ENCODE data around the gene KRTAP9-1.
A peak's percentile ranks its signal among the peaks of the same experiment; 100 is the strongest.
"Not testable (repeated sequence)": the region's sequence is repeated elsewhere in the genome, so short reads cannot be mapped to it uniquely, and the experiment has no call there.

Gene KRTAP9-1

DNA sequence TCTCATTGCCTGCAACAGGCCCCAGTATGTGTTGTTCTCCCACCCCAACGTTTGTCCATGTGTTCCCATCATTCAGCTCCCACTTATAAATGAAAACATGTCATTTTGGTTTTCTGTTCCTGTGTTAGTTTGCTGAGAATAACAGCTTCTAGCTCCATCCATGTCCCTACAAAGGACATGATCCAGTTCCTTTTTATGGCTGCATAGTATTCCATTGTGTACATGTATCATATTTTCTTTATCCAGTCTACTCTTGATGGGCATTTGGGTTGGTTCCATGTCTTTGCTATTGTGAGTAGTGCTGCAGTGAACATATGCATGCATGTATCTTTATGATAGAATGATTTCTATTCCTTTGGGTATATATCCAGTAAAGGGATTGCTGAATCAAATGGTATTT lies 26.0 kb downstream of the KRTAP9-1 start:
- H3K4me3 Mint-ChIP-seq = no peak overlapping the region
- peaks cover 1% of the 10 kb centered on the region for H3K36me3 Mint-ChIP-seq
- no peaks in the 10 kb centered on the region for H3K27me3 Mint-ChIP-seq
- peak overlapping the region; percentile 8 for H3K27ac Mint-ChIP-seq
- H3K4me1 Mint-ChIP-seq = peaks cover 14% of the 10 kb centered on the region
- no peaks in the 10 kb centered on the region for H3K9me3 Mint-ChIP-seq

DNA sequence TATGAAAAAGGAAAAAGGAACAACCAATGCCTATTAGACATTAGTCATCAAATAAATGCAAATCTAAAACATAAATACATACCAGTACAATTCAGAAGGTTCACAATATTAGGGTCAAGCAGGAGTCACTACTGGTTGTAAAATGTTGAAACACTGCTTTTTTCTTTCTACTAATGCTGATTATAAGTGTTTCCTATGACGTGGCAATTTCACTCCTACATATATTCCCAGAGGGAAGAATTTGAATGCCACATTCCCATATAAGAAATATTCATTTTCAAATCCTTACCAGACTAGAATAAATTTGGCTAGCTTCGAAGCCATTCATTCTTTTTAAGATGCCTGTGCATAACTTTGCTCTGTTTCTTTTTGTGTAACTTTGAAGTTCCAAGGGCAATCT lies 34.1 kb downstream of the KRTAP9-1 start:
- peaks cover 2% of the 10 kb centered on the region for H3K27me3 Mint-ChIP-seq
- H3K27ac Mint-ChIP-seq = no peak overlapping the region
- peaks cover 6% of the 10 kb centered on the region for H3K4me1 Mint-ChIP-seq
- no peak overlapping the region for H3K4me3 Mint-ChIP-seq
- peaks cover 1% of the 10 kb centered on the region for H3K36me3 Mint-ChIP-seq
- H3K9me3 Mint-ChIP-seq = no peaks in the 10 kb centered on the region

DNA sequence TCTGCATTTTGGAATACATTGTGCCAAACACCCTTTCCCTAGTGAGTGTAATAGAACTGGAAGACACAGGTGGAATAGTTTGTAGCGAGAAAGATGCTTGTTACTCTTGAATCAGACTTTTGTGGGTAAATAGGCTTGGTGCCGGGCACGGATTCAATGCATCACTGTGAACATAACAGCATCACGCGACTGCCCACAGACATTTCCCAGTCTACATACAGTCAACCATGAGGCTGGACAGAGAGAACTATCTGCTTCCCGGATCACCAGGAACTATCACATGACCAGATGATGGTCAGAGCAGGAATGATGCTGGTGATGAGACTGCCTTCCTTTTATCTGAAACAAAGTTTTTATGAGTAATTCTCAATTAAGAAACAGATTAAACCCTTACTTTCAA lies 36.4 kb downstream of the KRTAP9-1 start:
- H3K4me1 Mint-ChIP-seq = peaks cover 10% of the 10 kb centered on the region
- H3K36me3 Mint-ChIP-seq = no peaks in the 10 kb centered on the region
- no peaks in the 10 kb centered on the region for H3K9me3 Mint-ChIP-seq
- H3K4me3 Mint-ChIP-seq = no peak overlapping the region
- H3K27me3 Mint-ChIP-seq = peaks cover 2% of the 10 kb centered on the region
- no peak overlapping the region for H3K27ac Mint-ChIP-seq

DNA sequence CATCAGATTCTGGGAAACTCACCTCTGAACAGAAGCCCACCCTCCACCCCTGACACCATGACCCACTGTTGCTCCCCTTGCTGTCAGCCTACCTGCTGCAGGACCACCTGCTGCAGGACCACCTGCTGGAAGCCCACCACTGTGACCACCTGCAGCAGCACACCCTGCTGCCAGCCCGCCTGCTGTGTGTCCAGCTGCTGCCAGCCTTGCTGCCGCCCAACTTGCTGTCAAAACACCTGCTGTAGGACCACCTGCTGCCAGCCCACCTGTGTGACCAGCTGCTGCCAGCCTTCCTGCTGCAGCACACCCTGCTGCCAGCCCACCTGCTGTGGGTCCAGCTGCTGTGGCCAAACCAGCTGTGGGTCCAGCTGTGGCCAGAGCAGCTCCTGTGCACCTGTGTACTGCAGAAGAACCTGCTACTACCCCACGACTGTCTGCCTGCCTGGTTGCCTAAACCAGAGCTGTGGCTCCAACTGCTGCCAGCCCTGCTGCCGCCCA lies 37.0 kb downstream of the KRTAP9-1 start, which contains the start of gene KRTAP9-2:
Gene KRTAP9-2 (plus strand): TSS at position 51 of the 498 bp plus-strand sequence. CDS start 7 bp downstream, at position 58.
- not testable (repeated sequence) for H3K9me3 Mint-ChIP-seq, H3K27ac Mint-ChIP-seq, H3K27me3 Mint-ChIP-seq, H3K4me1 Mint-ChIP-seq, H3K36me3 Mint-ChIP-seq, H3K4me3 Mint-ChIP-seq

DNA sequence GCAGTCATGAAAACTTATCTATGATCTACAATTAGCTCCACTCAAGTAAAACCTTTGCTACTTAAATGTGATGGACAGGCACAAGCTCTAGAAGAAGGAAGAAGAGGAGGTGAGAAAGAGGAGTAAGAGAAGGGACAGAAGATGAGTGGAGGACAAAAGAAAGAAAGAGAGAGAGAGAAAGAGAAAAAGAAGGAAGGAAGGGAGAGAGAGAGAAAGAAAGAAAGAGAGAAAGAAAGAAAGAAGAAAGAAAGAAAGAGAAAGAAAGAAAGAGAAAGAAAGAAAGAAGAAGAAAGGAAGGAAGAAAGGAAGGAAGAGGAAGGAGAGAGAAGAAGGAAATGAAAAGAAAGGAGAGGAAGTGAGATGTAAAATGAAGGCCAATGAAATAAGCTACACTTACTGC lies 40.4 kb downstream of the KRTAP9-1 start:
- no peaks in the 10 kb centered on the region for H3K9me3 Mint-ChIP-seq
- no peak overlapping the region for H3K27ac Mint-ChIP-seq
- H3K36me3 Mint-ChIP-seq = no peaks in the 10 kb centered on the region
- H3K27me3 Mint-ChIP-seq = peaks cover 2% of the 10 kb centered on the region
- H3K4me3 Mint-ChIP-seq = no peak overlapping the region
- H3K4me1 Mint-ChIP-seq = peaks cover 4% of the 10 kb centered on the region

DNA sequence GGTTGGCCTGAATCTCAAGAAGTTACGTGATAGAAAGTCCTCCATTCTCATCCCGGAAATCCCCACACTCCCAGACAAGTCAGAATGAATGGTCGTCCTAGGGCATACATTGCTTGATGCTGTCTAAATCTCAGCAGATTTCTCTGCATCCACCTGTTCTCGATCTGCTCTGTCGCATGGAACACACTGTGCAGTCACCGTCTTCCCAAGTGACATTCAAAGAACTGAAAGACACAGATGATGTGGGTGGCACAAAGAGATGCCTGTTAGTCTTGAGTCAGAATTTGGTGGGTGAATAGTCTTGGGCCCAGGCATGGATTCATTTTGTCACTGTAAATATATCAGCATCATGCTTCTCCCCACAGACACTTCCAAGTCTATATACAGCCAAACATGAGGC lies 42.0 kb downstream of the KRTAP9-1 start:
- Mint-ChIP-seq H3K27me3 (peaks cover 2% of the 10 kb centered on the region), H3K4me1 (peaks cover 4% of the 10 kb centered on the region), H3K36me3 (no peaks in the 10 kb centered on the region), H3K27ac (no peak overlapping the region), H3K9me3 (no peaks in the 10 kb centered on the region), H3K4me3 (no peak overlapping the region)

DNA sequence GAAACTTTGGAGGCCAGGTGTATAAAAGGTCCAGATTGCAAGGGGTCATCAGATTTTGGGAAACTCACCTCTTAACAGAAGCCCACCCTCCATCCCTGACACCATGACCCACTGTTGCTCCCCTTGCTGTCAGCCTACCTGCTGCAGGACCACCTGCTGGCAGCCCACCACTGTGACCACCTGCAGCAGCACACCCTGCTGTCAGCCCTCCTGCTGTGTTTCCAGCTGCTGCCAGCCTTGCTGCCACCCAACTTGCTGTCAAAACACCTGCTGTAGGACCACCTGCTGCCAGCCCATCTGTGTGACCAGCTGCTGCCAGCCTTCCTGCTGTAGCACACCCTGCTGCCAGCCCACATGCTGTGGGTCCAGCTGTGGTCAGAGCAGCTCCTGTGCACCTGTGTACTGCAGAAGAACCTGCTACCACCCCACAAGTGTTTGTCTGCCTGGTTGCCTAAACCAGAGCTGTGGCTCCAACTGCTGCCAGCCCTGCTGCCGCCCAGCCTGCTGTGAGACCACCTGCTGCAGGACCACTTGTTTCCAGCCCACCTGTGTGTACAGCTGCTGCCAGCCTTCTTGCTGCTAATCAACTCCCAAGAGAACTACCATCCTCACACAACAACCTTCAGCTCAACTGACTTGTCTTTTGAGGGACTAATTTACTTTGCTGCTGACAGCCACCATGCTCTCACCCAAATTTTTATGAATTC lies 42.9 kb downstream of the KRTAP9-1 start, which contains the start of gene KRTAP9-3:
Gene KRTAP9-3 (plus strand): TSS at position 51 of the 707 bp plus-strand sequence. CDS start 53 bp downstream, at position 104.
- not testable (repeated sequence) for H3K9me3 Mint-ChIP-seq, H3K36me3 Mint-ChIP-seq, H3K4me3 Mint-ChIP-seq, H3K27ac Mint-ChIP-seq, H3K4me1 Mint-ChIP-seq, H3K27me3 Mint-ChIP-seq

DNA sequence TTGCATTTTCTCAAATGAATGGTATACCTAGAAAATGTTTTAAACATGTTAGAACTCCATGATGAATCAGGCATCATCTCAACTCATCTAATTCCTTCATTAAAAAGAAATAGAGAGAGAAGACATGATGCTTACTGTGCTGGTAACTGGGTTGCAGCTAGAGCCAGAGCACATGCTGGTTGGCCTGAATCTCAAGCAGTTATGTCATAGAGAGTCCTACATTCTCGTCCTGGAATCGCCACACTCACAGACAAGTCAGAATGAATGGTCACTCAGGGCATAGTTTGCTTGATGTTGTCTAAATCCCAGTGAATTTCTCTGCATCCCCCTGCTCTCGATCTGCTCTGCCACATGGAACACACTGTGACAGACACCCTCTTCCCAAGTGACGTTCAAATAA lies 47.4 kb downstream of the KRTAP9-1 start:
- H3K9me3 Mint-ChIP-seq, H3K27me3 Mint-ChIP-seq, H3K4me3 Mint-ChIP-seq, H3K4me1 Mint-ChIP-seq, H3K36me3 Mint-ChIP-seq, H3K27ac Mint-ChIP-seq: not testable (repeated sequence)

DNA sequence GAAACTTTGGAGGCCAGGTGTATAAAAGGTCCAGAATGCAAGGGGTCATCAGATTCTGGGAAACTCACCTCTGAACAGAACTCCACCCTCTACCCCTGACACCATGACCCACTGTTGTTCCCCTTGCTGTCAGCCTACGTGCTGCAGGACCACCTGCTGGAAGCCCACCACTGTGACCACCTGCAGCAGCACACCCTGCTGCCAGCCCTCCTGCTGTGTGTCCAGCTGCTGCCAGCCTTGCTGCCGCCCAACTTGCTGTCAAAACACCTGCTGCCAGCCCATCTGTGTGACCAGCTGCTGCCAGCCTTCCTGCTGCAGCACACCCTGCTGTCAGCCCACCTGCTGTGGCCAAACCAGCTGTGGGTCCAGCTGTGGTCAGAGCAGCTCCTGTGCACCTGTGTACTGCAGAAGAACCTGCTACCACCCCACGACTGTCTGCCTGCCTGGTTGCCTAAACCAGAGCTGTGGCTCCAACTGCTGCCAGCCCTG lies 48.3 kb downstream of the KRTAP9-1 start, which contains the start of gene KRTAP9-8:
Gene KRTAP9-8 (plus strand): TSS at position 51 of the 489 bp plus-strand sequence. CDS start 53 bp downstream, at position 104.
- not testable (repeated sequence) for H3K27ac Mint-ChIP-seq, H3K4me1 Mint-ChIP-seq, H3K9me3 Mint-ChIP-seq, H3K27me3 Mint-ChIP-seq, H3K36me3 Mint-ChIP-seq, H3K4me3 Mint-ChIP-seq

Measured in activated naive CD4-positive, alpha-beta T cell treated with anti-CD3 and anti-CD28 coated beads, Interleukin-2, amount 50 U/mL, for 24 hours (primary cell).